ENCODE data around the gene CNKSR2.

DNA sequence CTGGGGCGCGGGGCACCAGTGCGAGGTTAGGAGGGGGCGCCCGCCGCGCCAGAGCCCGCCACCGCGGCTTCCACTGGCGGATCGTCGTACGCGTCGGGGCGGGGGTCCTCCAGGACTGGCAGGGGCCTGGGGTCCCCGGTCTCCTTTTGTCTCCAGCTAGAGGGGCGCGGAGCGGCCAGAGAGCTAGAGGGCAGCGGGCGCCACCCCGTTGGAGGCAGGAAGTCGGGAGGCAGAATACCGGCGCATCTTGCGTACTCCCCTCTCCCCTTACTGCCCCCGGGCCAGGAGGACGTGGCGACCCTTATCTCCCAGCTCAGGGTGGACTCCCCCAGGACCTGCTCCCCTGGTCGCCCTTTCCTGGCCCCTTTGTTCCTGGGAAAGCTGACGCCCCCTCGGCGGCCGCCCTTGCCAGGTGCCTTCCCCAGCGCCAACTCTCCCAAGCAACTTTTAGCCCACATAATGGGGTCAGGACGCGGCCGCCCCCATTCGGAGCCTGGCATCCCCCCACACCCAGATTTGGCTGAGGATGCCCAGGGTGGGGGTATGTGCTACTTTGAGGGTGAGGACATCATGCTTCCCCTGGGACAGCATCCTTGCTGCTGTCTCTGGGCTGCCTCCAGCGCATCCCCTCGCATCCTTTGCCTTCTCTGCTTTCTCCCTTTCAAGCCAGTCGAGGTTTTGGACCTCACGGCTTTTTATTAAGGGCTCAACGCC, 933 bp downstream of the CNKSR2 start:
- TF ChIP-seq, protein P1, sequence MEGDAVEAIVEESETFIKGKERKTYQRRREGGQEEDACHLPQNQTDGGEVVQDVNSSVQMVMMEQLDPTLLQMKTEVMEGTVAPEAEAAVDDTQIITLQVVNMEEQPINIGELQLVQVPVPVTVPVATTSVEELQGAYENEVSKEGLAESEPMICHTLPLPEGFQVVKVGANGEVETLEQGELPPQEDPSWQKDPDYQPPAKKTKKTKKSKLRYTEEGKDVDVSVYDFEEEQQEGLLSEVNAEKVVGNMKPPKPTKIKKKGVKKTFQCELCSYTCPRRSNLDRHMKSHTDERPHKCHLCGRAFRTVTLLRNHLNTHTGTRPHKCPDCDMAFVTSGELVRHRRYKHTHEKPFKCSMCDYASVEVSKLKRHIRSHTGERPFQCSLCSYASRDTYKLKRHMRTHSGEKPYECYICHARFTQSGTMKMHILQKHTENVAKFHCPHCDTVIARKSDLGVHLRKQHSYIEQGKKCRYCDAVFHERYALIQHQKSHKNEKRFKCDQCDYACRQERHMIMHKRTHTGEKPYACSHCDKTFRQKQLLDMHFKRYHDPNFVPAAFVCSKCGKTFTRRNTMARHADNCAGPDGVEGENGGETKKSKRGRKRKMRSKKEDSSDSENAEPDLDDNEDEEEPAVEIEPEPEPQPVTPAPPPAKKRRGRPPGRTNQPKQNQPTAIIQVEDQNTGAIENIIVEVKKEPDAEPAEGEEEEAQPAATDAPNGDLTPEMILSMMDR (IDR thresholded peaks at IDR 0.05) = no peak
- TF ChIP-seq POLR2AphosphoS5 (IDR thresholded peaks at IDR 0.05) = no peak
